Activated CD8-positive, alpha-beta memory T cell treated with anti-CD3 and anti-CD28 coated beads for 1 hour (primary cell): Measurements from ENCODE around the gene ZFX.
A peak's percentile ranks its signal among the peaks of the same experiment; 100 is the strongest.
"Not testable (repeated sequence)": the region's sequence is repeated elsewhere in the genome, so short reads cannot be mapped to it uniquely, and the experiment has no call there.

Experiments used
- DNase-seq, 2 donors: peaks; one replicate each; pipeline ENCODE4 v3.0.0-alpha.2; 2020; ENCODE audit warnings: low read depth in 1 of 2; ENCODE audit errors: extremely low read depth in 1 of 2

ZFX gene

DNA sequence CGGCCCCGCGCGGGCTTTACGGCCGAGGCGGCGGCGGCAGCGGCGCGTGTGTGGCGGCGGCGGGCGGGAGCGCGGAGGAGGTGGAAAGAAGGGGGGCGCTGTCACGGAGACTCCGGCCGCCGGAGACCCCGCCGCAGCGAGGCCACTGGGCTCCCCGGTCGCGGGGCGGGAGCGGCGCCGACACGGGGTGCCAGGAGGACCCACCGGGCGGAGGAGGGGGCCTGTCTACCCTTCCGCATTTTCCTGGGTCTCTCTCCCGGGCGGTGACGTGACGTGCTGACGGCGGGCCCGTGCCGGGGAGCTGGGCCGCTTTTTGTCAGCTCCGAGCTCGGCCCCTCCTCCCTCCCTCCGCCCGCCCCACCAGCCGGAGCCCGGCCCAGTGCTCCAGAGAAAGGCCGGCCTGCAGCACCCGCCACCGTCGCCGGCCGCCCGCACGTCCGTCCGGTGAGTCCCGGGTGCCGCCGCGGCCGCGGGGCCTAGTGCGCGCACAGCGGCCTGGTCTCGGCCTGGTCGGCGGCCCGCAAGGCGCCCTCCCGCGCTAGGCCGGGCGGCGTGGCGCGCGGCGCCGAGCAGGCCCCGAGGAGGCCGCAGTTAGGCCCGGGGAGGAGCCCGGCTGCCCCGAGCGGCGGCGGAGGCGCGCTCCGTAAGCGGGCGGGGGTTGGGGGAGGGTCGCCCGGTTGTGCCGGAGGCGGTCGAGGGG lies at the start of gene ZFX:
Gene ZFX (plus strand): TSS at position 379 of the 700 bp plus-strand sequence. CDS start 23,014 bp downstream, outside the sequence.
- DNase-seq: peak in 1 of 2 donors; percentile 44

DNA sequence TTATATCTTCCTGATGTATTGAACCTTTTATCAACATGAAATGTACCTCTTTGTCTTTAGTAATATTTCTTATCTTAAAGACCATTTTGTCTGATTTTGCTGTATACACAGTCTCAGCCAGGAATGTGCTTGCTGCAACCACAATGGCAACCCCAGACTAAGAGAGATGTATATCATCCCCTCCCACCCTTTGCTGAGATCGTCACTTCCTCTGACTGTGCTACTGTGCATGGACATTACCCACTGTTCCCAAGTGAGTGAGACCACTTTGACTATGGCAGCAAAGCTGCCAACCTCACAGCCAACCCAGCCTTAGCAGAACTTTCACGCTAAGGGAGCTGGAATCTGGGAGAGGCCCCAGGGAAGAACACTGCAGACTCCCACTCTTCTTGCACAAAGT lies 48.8 kb upstream of the ZFX start:
- no peak for DNase-seq

DNA sequence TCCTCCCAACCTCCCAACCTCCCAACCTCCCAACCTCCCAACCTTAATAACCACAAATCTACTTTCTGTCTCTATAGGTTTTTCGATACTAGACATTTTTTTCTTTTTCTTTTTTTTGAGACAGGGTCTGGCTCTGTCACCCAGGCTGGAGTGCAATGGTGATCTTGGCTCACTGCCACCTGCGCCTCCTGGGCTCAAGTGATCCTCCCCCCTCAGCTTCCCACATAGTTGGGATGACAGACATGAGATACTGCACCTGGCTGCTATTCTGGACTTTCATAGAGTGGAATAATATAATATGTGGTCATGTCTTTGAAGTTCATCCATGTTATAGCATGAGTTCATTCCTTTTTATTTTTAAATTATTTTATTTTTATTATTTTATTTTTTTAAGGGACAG lies 39.5 kb upstream of the ZFX start:
- DNase-seq: no peak

DNA sequence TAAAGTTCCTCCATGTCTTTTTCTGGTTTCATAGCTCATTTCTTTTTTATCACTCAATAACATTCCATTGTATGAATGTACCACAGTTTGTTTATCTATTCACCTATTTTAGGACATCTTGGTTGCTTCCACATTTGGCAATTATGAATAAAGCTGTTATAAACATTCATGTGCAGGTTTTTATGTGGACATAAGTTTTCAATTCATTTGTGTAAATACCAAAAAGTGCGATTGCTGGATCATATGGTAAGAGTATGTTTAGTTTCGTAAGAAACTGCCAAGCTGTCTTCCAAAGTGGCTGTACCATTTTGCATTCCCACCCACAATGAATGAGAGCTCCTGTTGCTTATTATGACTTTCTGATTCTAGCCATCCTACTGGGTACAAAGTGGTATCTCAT lies 36.3 kb upstream of the ZFX start:
- DNase-seq: no peak

DNA sequence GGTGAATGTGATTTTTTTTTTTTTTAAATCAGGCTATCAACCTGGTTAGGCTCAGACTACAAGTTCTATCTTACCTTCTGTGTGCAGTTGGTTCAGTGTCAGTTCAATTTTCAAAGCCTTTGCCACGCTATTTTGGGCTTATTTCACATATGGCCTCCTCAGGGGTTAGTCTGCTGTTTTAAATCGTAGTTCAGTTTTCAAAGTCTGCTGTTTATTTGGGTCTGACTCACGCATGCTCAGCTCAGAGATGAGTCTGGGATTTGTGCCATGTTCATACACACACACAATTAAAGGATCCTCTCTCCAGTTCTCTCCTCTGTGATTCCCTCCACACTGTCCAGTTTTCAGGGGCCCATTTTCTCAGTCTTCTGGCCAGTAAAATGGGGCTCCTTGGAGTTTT lies 32.3 kb upstream of the ZFX start:
- no peak for DNase-seq

DNA sequence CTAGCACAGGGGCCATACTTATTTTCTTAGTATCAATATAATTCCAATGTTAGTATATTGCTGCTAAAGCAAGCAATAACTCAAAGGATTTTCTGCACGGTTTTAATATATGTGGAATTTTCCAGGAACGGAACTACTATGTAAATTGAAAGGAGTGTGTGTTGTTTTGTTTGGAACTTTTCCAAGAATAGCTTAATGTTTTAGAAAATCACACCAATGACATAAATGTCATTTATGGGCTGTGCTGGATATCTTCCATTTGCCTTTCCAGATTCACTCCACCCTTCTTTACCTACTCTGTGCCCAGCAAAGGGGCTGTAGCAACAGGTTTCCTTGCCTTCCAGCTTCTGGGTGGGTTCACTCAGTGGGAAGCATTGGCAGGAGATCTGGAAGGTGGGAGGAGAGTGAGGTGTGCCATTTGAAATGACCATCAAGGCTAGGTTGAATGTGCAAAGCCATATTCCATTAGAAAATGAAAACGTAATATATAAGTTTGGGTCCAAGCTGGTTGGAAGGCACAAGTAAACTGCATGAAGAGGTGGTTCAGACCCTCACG lies 25.2 kb upstream of the ZFX start:
- DNase-seq: no peak

DNA sequence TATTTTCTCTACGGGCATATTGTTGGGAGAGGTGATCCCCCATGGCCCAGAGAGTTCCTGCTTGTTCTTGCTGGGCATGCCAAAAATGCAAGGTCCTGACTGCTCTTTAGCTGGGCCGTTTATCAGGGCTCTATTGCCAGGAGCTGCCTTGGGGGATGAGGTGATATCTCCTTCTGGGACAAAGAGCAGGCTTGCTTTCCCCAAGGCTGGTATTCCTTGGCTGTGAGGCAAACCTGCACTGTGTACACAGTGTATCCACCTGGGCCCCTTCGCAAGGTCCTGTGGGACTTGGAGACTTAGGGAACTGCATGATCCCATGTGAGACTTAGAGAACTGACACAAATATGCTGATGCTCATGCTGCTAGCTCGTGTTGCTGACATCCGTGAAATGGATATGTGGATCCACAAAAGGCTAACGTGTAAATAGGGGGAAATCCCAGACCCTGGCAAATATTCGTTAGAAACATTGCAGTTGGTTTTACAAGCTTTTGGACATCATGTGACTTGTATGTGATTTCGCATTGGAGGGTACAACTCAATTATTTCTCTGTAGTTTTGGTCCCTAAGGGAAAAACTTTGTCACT lies 24.4 kb upstream of the ZFX start:
- no peak for DNase-seq

DNA sequence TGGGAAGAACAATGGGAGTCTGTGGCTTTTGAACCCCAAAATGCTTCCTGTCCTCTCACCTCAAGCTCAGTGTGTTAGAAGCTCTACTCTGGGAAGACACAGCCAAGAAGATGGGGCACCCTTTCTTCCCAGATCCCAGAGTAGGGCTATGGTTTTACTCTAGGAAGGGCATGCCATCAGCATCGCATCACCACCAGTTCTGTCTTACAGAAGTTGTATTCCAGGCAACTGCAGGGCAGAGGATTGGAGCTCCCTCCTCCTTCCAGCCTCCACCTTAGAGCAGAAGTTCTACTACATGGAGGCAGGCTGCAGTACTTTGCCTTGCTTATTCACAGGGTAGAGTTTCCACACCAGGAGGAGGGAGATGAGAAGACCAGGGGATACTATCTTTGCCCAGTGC lies 18.1 kb upstream of the ZFX start:
- DNase-seq: no peak

DNA sequence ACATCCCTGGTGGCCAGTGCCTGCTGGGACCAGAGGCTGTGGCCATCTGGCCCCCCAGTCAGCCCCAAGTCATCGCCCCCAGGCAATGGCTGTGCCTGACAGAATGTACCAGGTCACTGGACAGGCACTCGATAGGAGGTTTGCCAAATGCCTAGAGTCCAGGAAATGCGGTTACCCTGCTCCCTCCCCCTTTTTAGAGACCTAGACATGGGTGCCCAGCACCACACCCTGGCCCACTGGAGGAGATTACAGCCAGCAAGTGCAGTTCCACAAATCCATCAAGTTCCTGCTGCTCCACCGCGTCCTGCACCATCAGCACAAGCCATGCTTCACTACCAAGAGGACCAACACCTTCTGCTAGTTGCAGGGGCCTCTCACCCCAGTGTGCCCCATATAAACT lies 16.2 kb upstream of the ZFX start:
- no peak for DNase-seq

DNA sequence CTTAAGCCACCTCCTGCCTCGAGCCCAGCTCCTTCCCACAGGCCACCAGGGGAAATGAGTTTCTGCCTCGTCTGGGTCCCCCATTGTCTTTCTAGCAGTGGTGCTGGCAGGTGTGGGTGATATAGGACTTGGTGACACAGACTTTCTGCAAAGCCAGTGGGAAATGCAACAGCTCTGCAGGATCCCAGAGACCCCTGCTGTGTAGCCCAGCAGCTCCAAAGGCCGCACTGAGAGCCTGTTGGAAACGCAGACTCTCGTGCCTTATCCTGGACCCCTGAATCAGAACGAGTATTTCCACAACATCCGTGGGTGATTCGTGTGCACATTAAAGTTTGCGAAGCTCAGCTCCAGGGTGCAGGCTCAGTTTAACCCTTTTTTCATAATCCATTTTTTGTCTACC lies 13.8 kb upstream of the ZFX start:
- DNase-seq: not testable (repeated sequence)

DNA sequence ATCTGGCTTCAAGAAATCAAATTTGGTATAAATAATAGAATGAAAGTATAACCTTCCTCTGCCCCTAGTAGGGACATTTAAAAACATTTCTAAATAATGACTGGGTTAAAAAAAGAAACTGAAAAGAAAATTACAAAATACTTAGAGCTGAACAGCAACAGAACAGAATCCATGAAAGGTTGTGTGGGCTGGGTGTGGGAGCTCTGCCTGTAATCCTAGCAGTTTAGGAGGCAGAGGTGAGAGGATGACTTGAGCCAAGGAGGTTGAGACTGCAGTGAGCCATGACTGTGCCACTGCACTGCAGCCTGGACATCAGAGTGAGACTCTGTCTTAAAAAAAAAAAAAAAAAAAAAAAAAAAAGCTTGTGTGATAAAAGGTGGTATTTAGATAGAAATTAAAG lies 12.3 kb upstream of the ZFX start:
- no peak for DNase-seq

DNA sequence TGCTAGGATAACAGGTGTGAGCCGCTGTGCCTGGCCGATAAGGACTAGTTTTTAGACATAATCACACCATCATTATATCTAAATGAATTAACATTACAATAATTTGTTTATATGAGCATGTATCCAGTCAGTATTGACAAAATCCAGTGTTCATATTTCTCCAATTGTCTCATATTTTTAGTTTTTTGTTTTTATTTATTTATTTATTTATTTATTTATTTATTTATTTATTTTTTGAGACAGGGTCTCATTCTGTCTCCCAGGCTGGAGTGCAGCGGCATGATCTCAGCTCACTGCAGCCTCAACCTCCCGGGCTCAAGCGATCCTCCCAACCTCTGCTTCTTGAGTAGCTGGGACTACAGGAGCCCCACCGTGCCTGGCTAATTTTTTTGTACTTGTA lies 5.5 kb upstream of the ZFX start:
- DNase-seq: not testable (repeated sequence)

DNA sequence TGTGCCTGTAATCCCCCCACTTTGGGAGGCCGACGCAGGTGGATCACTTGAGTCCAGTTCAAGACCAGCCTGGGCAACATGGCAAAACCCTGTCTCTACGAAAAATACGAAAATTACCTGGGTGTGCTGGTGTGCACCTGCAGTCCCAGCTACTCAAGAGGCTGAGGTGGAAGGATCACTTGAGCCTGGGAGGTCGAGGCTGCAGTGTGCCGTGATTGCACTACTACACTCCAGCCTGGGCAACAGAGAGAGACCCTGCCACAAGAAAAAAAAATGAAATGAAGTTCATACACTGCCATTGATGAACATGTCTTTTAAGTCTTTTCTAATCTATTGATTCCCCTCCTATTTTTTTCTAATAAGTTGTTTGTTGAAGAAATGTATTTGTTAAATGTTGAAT lies 5.0 kb upstream of the ZFX start:
- DNase-seq: no peak

DNA sequence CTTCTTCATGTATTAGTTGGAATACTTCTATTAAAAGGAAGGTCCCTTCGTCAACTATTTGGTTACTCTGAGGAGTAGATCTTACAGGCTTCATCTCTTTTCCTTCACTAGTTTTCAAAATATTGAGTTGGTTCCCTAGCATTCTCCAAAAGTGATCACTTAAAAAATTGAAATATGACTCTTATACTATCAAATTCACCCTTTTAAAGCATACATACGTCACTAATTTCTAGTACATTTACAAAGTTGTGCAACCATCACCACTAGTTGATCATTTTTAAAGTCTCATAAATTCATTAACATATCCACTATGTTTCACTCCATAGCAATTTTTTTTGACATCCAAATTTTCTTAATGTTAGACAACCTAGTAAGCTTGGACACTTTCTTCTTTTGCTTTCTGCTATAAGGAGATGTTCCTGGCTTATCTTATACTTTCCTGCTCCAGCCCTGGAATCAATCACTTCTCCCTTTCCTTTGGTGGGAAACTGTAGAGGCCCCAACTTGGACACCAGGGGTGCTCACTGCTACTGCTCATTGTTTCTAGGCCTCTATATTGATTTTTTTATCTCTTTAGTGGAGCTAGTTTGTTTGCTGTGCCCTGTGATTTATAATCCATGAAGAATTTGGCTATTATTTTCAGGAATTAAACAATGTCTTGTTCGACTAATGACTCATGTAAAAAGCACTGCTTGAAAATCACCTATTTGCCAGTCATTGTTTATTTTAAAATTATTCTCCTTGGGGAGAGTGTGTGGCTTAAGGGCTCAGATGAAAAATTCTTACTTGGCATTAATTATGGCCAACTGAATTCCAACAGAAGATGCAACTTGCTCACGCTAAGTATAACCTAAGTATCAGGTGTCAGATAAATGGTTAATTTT lies 4.0 kb upstream of the ZFX start:
- no peak for DNase-seq

DNA sequence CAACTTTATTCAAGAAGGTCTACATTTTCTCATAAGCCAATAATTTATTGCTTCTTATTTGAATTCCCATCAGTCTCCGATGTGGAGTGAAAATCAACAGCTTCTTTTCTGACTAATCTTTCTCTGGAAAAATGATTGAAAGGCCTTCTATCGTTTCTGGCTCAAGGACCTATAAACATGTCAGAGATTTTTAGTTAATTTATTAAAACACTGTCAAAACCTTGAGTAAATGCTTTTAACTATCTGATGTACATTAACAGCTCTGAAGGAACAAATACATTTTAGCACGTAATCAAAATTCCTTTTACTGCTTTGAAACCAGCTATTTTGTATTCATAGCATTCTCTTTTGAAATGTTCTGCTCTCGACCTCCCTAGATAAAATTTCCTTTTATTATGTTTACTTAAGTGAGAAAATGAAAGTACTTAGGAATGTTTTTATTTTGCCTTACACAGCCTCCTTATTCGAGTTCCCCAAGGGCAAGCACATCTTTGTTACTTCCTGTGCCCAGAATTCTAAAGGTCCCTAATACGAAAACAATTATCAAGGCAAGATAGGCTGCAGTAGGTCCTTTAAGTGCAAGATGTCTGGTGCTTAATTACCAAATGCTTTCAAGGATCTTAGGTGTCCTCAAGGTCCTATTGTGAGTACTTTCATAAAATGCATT lies 3.1 kb upstream of the ZFX start:
- no peak for DNase-seq

DNA sequence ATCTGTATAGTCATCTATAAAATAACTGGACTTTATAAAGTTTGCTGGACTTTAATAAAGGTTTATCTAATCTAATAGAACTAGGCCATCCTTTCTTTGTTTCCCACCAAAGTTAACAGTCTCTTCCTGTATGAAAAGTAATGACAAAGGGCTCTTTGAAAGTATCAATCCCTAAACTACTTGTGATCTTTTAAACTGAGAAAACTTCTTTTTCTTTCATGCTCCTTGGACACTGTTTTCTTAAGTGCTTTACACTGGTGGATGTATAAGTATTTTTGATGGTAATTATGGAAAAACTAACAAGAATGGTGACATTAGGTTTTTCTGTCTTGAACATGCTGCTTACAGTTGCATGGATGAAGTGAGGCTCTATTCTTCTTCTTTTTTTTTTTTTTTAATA lies 2.4 kb upstream of the ZFX start:
- no peak for DNase-seq

DNA sequence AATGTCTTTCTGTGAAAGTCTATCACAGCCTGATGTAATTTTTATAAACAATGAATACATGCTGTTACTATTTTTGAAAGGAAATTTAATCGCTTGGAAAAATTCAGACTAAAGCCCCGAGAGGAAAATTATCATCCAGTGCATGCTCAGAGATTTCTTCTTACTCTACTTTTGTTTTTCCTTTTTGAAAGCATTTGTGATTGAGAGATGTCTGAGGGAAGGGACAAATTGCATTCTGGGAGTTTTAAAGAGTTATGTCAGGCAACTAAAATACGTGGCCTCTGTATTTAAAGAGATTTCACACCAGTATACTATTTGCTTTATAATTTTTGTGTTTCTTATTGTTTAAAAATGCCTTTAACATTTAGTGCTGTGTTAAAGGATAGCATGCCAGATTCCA lies 1.4 kb upstream of the ZFX start:
- DNase-seq: no peak

DNA sequence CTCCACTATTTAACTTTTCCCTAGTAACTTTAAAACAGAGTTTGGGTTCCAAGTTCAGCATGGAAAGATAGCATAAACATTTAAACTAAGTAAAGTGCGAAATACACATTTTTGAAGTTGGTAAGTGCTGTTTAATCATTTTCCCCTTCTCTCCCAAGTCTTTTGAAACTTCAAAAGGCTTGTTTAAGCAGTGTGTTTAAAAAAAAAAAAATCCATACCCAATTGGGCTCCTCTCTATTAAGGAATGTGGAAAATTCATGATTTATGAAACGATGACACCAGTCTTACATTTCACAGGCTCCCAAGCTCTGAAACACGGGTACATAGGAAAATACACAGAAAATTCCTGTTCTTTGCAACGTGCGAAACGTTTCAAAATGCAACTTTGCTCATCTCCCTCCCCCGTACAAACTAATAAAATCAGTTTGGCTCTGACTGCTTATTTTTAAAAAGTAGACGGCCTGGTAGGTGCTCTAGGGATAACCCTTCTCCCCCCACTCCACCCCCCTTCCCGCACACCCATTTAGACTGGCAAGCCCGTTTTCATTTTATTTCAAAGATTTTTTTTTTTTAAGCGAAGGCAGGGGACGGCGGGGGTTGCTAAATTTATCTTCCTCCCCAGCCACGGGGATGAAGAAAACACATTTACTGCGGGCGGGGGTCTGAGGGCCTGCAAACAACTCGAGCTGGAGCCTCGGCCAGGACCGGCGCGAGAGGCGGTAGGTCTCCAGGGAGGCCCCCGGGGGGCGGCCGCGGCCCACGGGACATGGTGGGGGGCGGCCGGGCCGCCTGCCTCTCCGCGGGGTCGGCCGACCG lies 786 bp upstream of the ZFX start:
- no peak for DNase-seq

DNA sequence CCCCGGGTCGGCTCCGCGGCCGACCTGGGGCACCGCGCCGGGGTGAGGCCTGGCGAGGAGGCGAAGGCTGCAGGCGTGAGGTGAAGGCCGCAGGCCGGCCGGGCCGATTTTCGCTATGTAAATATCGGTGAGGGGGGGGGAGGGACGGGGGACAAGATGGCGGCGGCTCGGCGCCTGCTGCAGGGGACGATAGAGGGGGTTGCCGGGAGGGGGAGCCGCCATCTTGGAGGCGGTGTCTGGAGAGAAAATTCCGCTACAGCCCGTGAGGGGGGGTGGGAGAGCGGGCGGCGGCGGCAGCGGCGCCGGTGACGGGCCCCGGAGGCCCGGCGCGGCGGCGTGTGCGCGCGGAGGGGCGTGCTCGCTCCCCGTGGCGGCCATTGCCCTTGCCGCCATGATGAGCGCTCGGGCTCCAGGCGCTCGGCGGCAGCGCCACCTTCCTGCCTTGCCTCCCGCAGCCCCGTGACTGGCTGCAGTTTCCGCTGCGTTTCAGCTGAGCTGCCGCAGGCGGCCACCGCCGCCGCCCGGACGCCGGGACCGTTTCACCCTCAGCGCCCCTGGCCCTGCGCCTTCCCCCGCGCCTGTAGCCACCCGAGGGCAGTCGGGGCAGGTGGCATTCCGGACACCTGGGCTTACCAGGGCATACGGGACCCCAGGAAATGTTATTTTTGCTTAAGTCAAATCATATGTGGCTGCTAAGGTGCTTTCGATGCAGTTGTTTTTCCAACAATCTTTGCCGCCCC lies 692 bp downstream of the ZFX start:
- DNase-seq: peak; percentile 68 to 79

DNA sequence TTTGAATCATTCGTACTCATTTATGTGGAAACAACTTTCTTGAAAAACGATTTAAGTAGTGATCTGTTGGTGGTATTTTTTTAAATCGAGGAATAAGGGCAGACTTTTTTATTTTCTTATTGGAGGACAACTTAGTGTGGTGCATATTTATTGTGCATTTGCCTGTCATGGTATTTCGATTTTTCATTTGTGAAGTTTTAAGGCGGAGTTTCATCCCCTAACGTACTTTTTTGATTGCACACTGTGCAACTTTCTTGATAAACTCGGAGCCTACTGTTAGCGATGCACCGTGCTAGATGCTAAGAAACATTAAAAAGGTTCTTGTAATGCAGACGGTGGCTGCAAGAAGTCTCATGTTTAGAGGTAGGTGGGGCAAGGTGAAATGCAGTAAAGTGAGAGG lies 1.4 kb downstream of the ZFX start:
- DNase-seq: no peak
